ENCODE measurements around the gene MS4A12.
A peak's percentile ranks its signal among the peaks of the same experiment; 100 is the strongest.
"Not testable (repeated sequence)": the region's sequence is repeated elsewhere in the genome, so short reads cannot be mapped to it uniquely, and the experiment has no call there.

The MS4A12 gene, protein sequence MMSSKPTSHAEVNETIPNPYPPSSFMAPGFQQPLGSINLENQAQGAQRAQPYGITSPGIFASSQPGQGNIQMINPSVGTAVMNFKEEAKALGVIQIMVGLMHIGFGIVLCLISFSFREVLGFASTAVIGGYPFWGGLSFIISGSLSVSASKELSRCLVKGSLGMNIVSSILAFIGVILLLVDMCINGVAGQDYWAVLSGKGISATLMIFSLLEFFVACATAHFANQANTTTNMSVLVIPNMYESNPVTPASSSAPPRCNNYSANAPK

GRCh38 chr11:60492488-60493009, at the start of gene MS4A12:
MS4A12 (plus strand) TSS chr11:60492778; CDS start chr11:60497319, 4,541 bp downstream.
- in situ Hi-C loops (cut with HindIII; ENCODE audit: low pct_unique_long_range_greater_than_20kb, low sequenced_read_pairs) = no loop called here
- DNase-seq (ENCODE audit: low read depth in 1 of 2, low spot score in 1 of 2) = no peak
- TF ChIP-seq JUND (IDR thresholded peaks at IDR 0.05; ENCODE audit: low read depth) = no peak

DNA sequence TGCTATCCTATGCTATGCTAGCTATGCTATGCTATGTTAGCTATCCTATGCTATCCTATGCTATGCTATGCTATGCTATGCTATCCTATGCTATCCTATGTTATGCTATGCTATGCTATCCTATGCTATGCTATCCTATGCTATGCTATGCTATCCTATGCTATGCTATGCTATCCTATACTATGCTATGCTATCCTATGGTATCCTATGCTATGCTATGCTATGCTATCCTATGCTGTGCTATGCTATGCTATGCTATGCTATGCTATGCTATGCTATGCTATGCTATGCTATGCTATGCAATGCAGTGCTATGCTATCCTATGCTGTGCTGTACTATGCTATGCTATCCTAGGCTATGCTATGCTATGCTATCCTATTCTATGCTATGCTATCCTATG, 45.5 kb upstream of the MS4A12 start:
- in situ Hi-C loops (cut with HindIII; ENCODE audit: low pct_unique_long_range_greater_than_20kb, low sequenced_read_pairs) = no loop called here
- no peak for TF ChIP-seq JUND (IDR thresholded peaks at IDR 0.05; ENCODE audit: low read depth)
- DNase-seq (ENCODE audit: low read depth in 1 of 2, low spot score in 1 of 2) = no peak

DNA sequence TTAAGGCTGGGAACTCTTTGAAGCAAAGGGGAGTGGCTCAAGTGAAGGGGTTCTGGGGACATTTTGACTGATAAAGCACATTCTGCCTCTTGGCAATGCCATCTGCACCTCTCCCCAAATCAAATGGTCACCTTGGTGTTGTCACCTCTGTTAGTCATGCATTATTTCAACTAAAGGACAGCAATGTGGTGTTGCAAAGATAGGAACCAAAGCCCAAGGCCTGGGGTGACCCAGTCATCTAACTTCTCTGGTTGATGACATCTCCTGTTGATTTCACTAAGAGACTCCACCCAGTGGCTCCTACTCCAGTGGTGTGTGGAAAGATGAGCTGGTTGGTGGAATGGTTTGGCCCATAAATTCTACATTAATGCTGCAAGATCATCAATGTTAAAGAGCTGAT, 44.7 kb upstream of the MS4A12 start:
- in situ Hi-C loops (cut with HindIII; ENCODE audit: low pct_unique_long_range_greater_than_20kb, low sequenced_read_pairs) = no loop called here
- TF ChIP-seq JUND (IDR thresholded peaks at IDR 0.05; ENCODE audit: low read depth) = no peak
- DNase-seq (ENCODE audit: low read depth in 1 of 2, low spot score in 1 of 2) = no peak

DNA sequence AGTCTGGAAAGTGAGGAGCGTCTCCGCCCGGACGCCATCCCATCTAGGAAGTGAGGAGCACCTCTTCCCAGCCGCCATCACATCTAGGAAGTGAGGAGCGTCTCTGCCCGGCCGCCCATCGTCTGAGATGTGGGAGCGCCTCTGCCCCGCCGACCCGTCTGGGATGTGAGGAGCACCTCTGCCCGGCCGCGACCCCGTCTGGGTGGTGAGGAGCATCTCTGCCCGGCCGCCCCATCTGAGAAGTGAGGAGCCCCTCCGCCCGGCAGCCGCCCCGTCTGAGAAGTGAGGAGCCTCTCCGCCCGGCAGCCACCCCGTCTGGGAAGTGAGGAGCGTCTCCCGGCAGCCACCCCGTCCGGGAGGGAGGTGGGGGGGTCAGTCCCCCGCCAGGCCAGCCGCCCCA, 41.4 kb upstream of the MS4A12 start:
- in situ Hi-C loops (cut with HindIII; ENCODE audit: low pct_unique_long_range_greater_than_20kb, low sequenced_read_pairs); DNase-seq (ENCODE audit: low read depth in 1 of 2, low spot score in 1 of 2): not testable (repeated sequence)

- no peak for TF ChIP-seq JUND (IDR thresholded peaks at IDR 0.05; ENCODE audit: low read depth)
Observed at GRCh38 chr11:60454212-60454611, 38.4 kb upstream of the MS4A12 start.

DNA sequence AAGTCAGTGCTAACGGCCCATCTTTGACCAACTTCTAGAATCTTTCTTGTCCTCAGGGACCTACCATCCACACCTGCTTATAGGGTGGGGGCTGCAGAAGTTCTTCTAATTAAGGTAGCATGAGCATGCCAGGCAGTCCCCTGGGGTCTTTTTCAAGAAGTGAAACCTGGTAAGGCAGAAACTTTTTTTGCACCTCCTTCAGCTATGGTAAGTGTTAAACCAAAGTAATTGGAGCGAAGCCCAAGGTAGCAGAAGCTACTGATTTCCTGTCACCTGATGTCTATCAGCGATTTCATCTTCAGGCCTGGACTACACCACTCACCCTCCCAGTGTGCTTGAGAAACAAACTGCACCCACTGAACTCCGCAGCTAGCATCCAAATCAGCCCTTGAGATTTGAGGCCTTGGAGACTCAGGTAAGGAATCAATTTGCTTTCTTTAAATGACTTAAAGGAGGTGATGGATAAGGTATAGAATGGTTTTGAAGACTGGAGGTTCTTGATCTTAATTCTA, 37.0 kb upstream of the MS4A12 start, which contains the start of gene MS4A1:
Gene MS4A1, plus strand, starts transcription at position 317 of the 512 bp plus-strand sequence. CDS start 6,528 bp downstream, outside the sequence.
- DNase-seq (ENCODE audit: low read depth in 1 of 2, low spot score in 1 of 2) = no peak

More at GRCh38 chr11:60454212-60454611, 38.4 kb upstream of the MS4A12 start:
- DNase-seq (ENCODE audit: low read depth in 1 of 2, low spot score in 1 of 2) = no peak
- in situ Hi-C loops (cut with HindIII; ENCODE audit: low pct_unique_long_range_greater_than_20kb, low sequenced_read_pairs) = no loop called here

DNA sequence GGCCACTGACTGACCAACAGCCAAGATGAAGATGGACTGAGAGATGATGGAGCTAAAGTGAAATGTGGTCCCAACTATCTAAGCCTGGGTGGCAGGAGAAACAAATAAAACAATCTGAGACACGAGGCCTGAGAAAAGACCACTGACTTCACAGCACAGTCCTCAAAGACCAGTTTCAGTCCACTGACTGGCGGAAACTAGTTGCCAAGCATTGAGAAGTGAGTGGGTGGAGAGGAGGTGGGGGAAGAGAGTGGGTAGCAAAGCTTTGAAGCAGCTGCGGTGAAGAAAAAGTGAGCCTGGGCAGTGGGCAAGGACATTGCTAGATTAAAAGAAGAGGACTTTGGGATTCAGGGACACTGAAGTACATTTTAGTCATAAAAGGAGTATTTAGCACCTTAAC, 35.0 kb upstream of the MS4A12 start:
- no peak for DNase-seq (ENCODE audit: low read depth in 1 of 2, low spot score in 1 of 2)
- no peak for TF ChIP-seq JUND (IDR thresholded peaks at IDR 0.05; ENCODE audit: low read depth)
- in situ Hi-C loops (cut with HindIII; ENCODE audit: low pct_unique_long_range_greater_than_20kb, low sequenced_read_pairs) = no loop called here

More for the DNA sequence above, 37.0 kb upstream of the MS4A12 start, which contains the start of gene MS4A1:
- in situ Hi-C loops (cut with HindIII; ENCODE audit: low pct_unique_long_range_greater_than_20kb, low sequenced_read_pairs) = no loop called here
- no peak for TF ChIP-seq JUND (IDR thresholded peaks at IDR 0.05; ENCODE audit: low read depth)

- no peak for DNase-seq (ENCODE audit: low read depth in 1 of 2, low spot score in 1 of 2)
- no peak for TF ChIP-seq JUND (IDR thresholded peaks at IDR 0.05; ENCODE audit: low read depth)
- in situ Hi-C loops (cut with HindIII; ENCODE audit: low pct_unique_long_range_greater_than_20kb, low sequenced_read_pairs) = no loop called here
Observed at GRCh38 chr11:60459345-60459744, 33.2 kb upstream of the MS4A12 start.

GRCh38 chr11:60468829-60469228, 23.7 kb upstream of the MS4A12 start:
- no peak for DNase-seq (ENCODE audit: low read depth in 1 of 2, low spot score in 1 of 2)

GRCh38 chr11:60469723-60470122, 22.9 kb upstream of the MS4A12 start:
- no peak for TF ChIP-seq JUND (IDR thresholded peaks at IDR 0.05; ENCODE audit: low read depth)
- in situ Hi-C loops (cut with HindIII; ENCODE audit: low pct_unique_long_range_greater_than_20kb, low sequenced_read_pairs) = no loop called here
- no peak for DNase-seq (ENCODE audit: low read depth in 1 of 2, low spot score in 1 of 2)

More at GRCh38 chr11:60468829-60469228, 23.7 kb upstream of the MS4A12 start:
- TF ChIP-seq JUND (IDR thresholded peaks at IDR 0.05; ENCODE audit: low read depth) = no peak
- in situ Hi-C loops (cut with HindIII; ENCODE audit: low pct_unique_long_range_greater_than_20kb, low sequenced_read_pairs) = no loop called here

DNA sequence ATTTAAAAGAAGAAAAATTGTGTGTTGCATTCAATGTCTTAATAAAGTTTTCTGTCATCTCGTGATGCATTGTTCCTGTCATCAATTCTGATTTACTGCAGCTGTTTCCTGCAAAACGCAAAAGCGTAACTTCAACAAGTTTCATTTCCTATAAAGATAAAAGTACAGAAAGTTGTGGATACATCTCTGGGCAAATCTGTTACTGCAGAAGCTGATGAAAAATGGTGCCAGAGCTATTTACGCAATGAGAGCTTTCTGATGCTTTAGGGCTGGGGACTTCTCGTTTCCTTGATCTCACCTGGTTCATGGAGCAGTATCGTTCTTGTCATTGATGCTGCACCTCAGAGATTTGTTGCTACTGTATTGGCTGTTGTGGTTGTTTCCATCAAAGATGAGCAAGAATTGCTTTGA, 15.5 kb upstream of the MS4A12 start:
- no peak for DNase-seq (ENCODE audit: low read depth in 1 of 2, low spot score in 1 of 2)
- in situ Hi-C loops (cut with HindIII; ENCODE audit: low pct_unique_long_range_greater_than_20kb, low sequenced_read_pairs) = no loop called here
- no peak for TF ChIP-seq JUND (IDR thresholded peaks at IDR 0.05; ENCODE audit: low read depth)

DNA sequence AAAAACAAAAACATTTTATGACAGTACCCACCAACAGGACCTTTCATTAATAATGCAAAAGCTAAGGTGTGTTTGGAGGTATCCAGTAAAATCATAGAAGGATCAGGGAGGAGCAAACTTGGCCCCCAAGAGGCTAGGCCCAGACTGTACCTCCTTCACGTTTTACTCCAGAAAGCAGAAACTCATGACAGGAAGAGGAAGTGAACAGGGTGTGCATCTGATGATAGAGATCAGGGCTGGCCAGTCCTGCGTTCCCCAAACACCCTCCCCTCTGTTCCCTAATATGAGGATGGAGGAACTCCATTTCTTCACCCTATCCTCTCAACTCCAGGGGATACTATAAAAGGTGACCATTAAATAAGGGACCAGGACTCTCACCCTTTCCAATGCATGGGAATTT, 10.2 kb upstream of the MS4A12 start:
- TF ChIP-seq JUND (IDR thresholded peaks at IDR 0.05; ENCODE audit: low read depth) = no peak
- DNase-seq (ENCODE audit: low read depth in 1 of 2, low spot score in 1 of 2) = no peak
- in situ Hi-C loops (cut with HindIII; ENCODE audit: low pct_unique_long_range_greater_than_20kb, low sequenced_read_pairs) = no loop called here

DNA sequence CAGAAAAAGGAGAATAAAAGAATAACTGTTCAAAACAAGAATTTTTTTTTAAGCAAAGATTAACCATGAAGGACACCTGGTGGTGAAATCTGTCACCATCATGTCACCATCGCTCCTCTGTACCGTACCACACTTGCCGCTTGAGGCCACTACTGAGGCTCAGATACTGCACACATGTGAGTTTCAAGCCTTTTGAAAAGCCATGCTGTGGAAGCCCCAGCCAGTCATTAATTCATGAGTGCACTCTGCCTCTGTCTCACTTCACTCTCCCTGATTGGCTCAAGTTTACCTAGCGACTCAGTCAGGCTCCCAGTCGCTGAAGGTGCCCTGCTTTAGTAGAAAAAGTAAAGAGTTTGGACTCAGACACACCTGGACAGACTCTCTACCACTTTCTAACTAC, 6.6 kb upstream of the MS4A12 start:
- TF ChIP-seq JUND (IDR thresholded peaks at IDR 0.05; ENCODE audit: low read depth) = no peak
- in situ Hi-C loops (cut with HindIII; ENCODE audit: low pct_unique_long_range_greater_than_20kb, low sequenced_read_pairs) = no loop called here
- peak; percentile 88 to 92 for DNase-seq (ENCODE audit: low read depth in 1 of 2, low spot score in 1 of 2)

All from T47D (cell line).